Mononuclear cell (primary cell): ENCODE data around the gene TSHZ2. TPM values are rescaled to one million over a fixed set of nuclear protein-coding genes. Genes with fewer than 3 reads are reported as not detected.

ENCODE experiments used
- H3K27me3 ChIP-seq: 2 replicates; pipeline ENCODE4 v1.6.0; 2011; ENCODE audit warnings: low read length, control low read depth; ENCODE audit not compliant: insufficient read depth
- H3K4me1 ChIP-seq: 2 replicates; pipeline ENCODE4 v1.5.1; 2011; ENCODE audit warnings: mild to moderate bottlenecking, low read length, control low read depth; ENCODE audit not compliant: insufficient read depth
- H3K4me3 ChIP-seq: 2 replicates; pipeline ENCODE4 v1.5.1; 2011; ENCODE audit warnings: mild to moderate bottlenecking, low read length, moderate library complexity
- H3K9me3 ChIP-seq: 2 replicates; pipeline ENCODE4 v1.5.1; 2011; ENCODE audit warnings: low read depth, mild to moderate bottlenecking, control low read depth, low read length
- total RNA-seq: library from RNA; depleted of rRNA; stranded (reverse); fragments of >200 nt; gene quantifications from one replicate; pipeline ENCODE4 v1.2.3, GENCODE V29; 2012

The TSHZ2 gene
- total RNA-seq, 1 donor = 21.3 TPM

DNA sequence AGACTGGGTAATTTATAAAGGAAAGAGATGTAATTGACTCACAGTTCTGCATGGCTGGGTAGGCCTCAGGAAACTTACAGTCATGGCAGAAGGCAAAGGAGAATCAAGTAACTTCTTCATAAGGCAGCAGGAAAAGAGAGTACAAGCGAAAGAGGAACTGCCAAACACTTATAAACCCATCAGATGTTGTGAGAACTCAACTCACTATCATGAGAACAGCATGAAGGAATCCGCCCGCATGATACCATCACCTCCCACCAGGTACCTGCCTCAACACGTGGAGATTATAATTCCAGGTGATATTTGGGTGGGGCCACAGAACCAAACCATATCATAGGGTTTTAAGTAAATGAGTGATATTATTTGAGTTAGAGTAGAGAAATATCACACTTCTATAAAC is 189.3 kb downstream of the TSHZ2 start:
- no peak overlapping the region for H3K4me3 ChIP-seq
- no peaks in the 10 kb centered on the region for H3K9me3 ChIP-seq
- H3K27me3 ChIP-seq = no peaks in the 10 kb centered on the region
- no peaks in the 10 kb centered on the region for H3K4me1 ChIP-seq

- Histone ChIP-seq H3K9me3 (no peaks in the 10 kb centered on the region), H3K4me3 (no peak overlapping the region), H3K27me3 (no peaks in the 10 kb centered on the region), H3K4me1 (no peaks in the 10 kb centered on the region)
Measured at GRCh38 chr20:53162251-53162835, 190.2 kb downstream of the TSHZ2 start.

GRCh38 chr20:53163486-53163885 is 191.3 kb downstream of the TSHZ2 start:
- Histone ChIP-seq H3K4me3 (no peak overlapping the region), H3K27me3 (no peaks in the 10 kb centered on the region), H3K9me3 (no peaks in the 10 kb centered on the region), H3K4me1 (no peaks in the 10 kb centered on the region)

DNA sequence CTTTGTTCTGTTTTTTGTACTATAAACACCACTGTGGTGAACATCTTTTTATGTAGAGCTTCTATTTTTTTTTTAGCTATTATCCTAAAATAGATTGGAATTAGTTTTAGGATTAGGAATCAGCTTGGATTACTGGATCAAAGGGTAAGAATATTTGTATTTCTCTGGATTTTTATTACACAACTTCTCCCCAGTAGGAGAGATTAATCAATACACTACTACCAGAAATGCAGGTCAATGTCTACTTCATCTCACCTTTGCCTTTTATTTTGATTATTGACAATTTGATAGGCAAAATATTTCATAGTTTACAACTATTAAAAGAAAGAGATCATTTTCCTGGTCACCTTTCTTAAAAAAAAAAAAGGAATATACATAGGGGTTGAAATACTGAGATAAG is 191.9 kb downstream of the TSHZ2 start:
- H3K9me3 ChIP-seq = no peaks in the 10 kb centered on the region
- H3K27me3 ChIP-seq = no peaks in the 10 kb centered on the region
- no peaks in the 10 kb centered on the region for H3K4me1 ChIP-seq
- H3K4me3 ChIP-seq = no peak overlapping the region

DNA sequence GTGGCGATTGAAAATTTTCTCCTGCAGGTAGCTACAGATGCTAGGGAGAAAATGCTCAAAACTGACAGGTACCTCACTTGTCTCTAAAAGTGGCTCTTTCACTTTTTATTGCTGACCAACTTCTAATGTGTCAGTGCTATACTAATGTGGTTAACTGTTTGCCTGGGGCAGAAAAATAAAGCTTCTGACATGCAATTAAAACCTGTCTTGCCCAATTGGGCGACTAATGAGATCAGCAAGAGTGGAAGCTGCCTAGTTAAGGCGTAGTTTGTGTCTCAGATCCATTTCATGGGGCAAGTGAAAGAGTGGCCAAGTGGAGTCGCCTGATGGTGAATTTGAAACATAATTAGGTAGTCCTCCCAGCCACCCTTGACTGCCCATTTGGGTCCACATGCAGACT is 193.3 kb downstream of the TSHZ2 start:
- Histone ChIP-seq H3K9me3 (no peaks in the 10 kb centered on the region), H3K4me1 (no peaks in the 10 kb centered on the region), H3K27me3 (no peaks in the 10 kb centered on the region), H3K4me3 (no peak overlapping the region)

DNA sequence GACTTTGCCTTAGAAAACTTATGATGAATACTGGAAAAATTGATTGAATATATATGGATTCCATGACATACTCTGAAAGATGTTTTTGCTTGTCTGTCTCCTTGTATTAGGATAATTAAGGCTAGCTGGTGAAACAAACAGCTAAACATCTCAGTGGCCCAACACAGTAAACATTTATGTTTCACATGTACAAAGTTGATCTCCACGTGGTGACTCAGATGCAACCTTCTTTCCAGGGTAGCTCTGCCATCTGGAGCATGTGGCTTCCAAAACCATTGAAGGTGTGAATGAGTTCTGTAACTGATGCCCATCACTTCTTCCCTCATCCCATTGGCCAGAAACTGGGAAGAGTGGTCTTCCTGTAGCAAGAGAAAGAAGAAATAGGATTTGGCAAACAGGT is 196.3 kb downstream of the TSHZ2 start:
- Histone ChIP-seq H3K4me3 (no peak overlapping the region), H3K27me3 (no peaks in the 10 kb centered on the region), H3K9me3 (no peaks in the 10 kb centered on the region), H3K4me1 (no peaks in the 10 kb centered on the region)

- Histone ChIP-seq H3K9me3 (no peaks in the 10 kb centered on the region), H3K4me1 (no peaks in the 10 kb centered on the region), H3K27me3 (no peaks in the 10 kb centered on the region), H3K4me3 (no peak overlapping the region)
Measured at GRCh38 chr20:53170196-53170595, 198.0 kb downstream of the TSHZ2 start.

GRCh38 chr20:53171065-53171464 is 198.9 kb downstream of the TSHZ2 start:
- Histone ChIP-seq H3K9me3 (no peaks in the 10 kb centered on the region), H3K4me3 (no peak overlapping the region), H3K4me1 (no peaks in the 10 kb centered on the region), H3K27me3 (no peaks in the 10 kb centered on the region)

DNA sequence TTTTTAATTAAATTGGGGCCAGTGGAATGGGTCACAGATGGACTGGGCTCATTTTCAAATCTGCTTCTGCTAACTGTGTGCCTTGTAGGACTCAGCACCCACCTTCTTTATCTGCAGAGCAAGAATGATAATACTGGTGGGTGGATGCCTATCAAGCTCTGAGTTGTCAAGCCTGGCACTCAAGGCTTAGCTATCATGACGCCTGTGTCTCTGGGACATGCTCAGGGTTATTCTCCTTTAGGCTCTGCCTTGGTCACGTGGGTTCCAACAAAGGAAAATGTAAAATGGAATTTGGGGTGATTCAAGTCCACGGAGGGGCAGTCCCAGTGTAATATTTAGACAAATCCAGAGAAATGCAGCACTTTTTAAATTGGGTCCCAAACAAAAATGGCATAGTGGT is 202.3 kb downstream of the TSHZ2 start:
- H3K27me3 ChIP-seq = no peaks in the 10 kb centered on the region
- no peaks in the 10 kb centered on the region for H3K9me3 ChIP-seq
- no peaks in the 10 kb centered on the region for H3K4me1 ChIP-seq
- no peak overlapping the region for H3K4me3 ChIP-seq

- no peaks in the 10 kb centered on the region for H3K4me1 ChIP-seq
- H3K4me3 ChIP-seq = no peak overlapping the region
- H3K9me3 ChIP-seq = no peaks in the 10 kb centered on the region
- H3K27me3 ChIP-seq = no peaks in the 10 kb centered on the region
Measured at GRCh38 chr20:53175135-53175780, 203.1 kb downstream of the TSHZ2 start.

GRCh38 chr20:53176134-53176533 is 204.0 kb downstream of the TSHZ2 start:
- Histone ChIP-seq H3K4me3 (no peak overlapping the region), H3K27me3 (no peaks in the 10 kb centered on the region), H3K9me3 (no peaks in the 10 kb centered on the region), H3K4me1 (no peaks in the 10 kb centered on the region)

- Histone ChIP-seq H3K4me3 (no peak overlapping the region), H3K27me3 (no peaks in the 10 kb centered on the region), H3K4me1 (no peaks in the 10 kb centered on the region), H3K9me3 (no peaks in the 10 kb centered on the region)
Measured at GRCh38 chr20:53177687-53178086, 205.5 kb downstream of the TSHZ2 start.

- Histone ChIP-seq H3K27me3 (no peaks in the 10 kb centered on the region), H3K4me3 (no peak overlapping the region), H3K4me1 (no peaks in the 10 kb centered on the region), H3K9me3 (no peaks in the 10 kb centered on the region)
Measured at GRCh38 chr20:53179749-53180148, 207.6 kb downstream of the TSHZ2 start.

DNA sequence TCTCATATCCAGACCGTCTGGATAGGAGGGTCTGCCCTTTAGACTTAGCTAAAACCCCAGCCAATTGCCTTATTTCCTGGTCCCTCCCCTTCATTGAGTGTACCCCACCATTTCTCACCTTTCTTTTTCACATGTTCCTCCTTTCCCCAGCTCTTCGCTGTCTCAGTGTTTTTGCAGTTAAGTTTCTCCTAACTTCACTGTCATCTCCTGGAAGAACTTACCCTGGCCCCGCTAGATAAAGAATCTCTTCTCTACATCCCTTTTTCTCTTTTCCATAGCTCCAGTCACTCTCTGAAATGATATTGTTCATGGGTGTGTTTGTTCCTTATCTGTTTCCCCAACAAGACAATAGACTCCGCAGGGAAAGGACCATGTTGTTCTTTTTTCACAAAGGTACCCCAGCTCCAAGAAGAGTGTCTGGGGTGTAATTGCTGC is 208.8 kb downstream of the TSHZ2 start:
- H3K4me3 ChIP-seq = no peak overlapping the region
- H3K9me3 ChIP-seq = no peaks in the 10 kb centered on the region
- no peaks in the 10 kb centered on the region for H3K27me3 ChIP-seq
- no peaks in the 10 kb centered on the region for H3K4me1 ChIP-seq

DNA sequence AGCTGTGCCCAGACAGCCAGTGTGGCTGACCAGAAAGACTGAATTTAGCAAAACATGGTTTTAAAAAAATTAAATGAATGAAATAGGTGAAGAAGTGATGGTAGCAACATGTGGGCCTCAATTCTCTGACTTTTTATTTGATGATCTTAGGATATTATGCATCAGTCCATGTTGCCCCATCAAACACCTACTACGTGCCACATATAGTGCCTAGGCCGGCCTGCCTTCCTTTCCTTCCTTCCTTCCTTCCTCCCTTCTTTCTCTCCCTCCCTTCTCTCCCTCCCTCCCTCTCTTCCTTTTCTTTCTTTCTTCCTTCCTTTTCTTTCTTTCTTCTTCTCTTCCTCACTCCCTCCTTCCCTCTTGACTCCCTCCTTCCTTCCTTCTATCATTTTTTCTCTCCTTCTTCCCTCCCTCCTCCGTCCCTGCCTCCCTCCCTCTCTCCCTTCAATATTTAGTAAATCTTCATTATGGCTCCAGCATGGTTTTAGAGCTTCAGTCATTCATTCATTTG is 209.8 kb downstream of the TSHZ2 start:
- H3K27me3 ChIP-seq = no peaks in the 10 kb centered on the region
- H3K4me1 ChIP-seq = no peaks in the 10 kb centered on the region
- no peaks in the 10 kb centered on the region for H3K9me3 ChIP-seq
- H3K4me3 ChIP-seq = no peak overlapping the region

- H3K9me3 ChIP-seq = no peaks in the 10 kb centered on the region
- no peaks in the 10 kb centered on the region for H3K4me1 ChIP-seq
- H3K27me3 ChIP-seq = no peaks in the 10 kb centered on the region
- no peak overlapping the region for H3K4me3 ChIP-seq
Measured at GRCh38 chr20:53183181-53183580, 211.0 kb downstream of the TSHZ2 start.
